GM21528 (cell line): ENCODE results near the gene EEF1B2.
"Not testable (repeated sequence)": the region's sequence is repeated elsewhere in the genome, so short reads cannot be mapped to it uniquely, and the experiment has no call there.

Source experiments
- ATAC-seq: cut with Tn5 transposase; IDR thresholded peaks from one replicate; pipeline ENCODE4 v1.9.1; 2021; ENCODE audit warnings: mild to moderate bottlenecking, moderate library complexity; ENCODE audit not compliant: unreplicated experiment, low FRiP score

Gene EEF1B2

DNA sequence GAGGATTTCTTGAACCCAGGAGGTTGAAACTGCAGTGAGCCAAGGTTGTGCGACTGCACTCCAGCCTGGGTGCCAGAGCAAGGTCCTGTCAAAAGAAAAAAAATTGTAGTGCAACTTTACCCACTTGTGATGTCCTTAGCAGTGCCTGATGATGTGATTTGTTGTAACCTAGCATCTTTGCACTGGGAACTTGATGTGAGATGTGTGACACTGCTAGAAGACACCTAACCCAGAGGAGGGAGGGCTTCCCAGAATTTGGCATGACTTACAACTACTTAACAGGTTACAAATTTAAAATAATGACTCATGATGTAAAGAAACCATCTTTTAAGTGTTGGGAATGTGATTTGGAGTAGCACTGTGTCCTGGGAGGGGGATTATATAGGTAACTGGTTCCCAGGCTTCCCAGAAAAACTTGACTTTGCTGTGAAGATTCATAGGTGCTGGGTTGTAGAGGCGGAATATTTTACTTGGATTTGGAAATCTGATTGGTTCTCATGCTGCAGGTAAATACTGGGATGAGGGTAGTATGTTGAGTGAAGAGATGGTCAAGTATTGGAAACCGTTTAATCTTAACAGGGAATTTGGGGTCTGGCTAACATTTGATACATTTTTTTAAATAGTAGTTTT, 3.7 kb downstream of the EEF1B2 start:
- ATAC-seq, result no peak

DNA sequence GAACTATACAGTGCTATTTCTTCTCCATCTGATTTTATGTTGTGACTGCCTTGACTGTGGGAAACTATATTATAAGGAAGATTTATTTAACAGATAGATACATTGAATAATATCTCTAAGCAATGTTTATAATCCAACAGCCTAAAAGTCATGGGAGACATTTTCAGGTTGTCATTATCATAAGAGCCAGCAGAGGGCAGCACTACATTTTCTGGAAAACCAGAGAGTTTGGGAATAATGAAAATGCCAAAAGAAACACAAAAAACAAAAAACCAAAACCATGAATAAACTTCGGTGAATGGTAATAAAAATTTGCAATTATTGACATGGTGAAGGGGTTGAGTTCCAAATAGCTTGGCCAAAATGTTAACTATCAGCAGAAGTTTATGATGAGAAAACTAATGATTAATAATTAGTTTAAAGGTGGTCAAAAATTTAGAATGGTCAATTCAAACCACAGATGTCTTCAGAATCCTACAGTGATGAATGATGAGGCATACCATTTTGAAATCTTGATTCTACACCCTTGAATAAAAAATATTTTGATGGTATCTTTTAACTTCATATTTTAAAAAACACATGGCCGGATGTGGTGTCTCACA, 4.7 kb downstream of the EEF1B2 start:
- no peak for ATAC-seq

DNA sequence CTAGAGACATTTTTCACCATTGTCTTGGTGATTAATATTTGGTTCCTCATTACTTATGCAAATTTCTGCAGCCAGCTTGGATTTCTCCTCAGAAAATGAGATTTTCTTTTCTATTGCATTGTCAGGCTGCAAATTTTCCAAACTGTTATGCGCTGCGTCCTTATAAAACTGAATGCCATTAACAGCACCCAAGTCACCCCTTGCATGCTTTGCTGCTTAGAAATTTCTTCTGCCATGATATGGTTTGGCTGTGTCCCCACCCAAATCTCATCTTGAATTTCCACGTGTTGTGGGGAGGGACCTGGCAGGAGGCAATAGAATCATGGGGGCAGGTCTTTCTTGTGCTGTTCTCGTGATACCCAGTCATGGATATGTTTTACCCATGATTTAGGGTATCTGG, 8.5 kb downstream of the EEF1B2 start:
- not testable (repeated sequence) for ATAC-seq

DNA sequence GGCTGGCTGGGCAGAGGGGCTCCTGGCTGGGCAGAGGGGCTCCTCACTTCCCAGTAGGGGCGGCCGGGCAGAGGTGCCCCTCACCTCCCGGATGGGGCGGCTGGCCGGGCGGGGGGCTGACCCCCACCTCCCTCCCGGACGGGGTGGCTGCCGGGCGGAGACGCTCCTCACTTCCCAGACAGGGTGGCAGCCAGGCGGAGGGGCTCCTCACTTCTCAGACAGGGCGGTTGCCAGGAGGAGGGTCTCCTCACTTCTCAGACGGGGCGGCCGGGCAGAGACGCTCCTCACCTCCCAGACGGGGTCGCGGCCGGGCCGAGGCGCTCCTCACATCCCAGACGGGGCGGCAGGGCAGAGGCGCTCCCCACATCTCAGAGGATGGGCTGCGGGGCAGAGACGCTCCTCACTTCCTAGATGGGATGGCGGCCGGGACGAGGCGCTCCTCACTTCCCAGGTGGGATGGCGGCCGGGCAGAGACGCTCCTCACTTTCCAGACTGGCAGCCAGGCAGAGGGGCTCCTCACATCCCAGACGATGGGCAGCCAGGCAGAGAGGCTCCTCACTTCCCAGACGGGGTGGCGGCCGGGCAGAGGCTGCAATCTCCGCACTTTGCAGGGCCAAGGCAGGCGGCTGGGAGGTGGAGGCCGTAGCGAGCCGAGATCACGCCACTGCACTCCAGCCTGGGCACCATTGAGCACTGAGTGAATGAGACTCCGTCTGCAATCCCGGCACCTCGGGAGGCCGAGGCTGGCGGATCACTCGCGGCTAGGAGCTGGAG, 12.1 kb downstream of the EEF1B2 start:
- not testable (repeated sequence) for ATAC-seq

DNA sequence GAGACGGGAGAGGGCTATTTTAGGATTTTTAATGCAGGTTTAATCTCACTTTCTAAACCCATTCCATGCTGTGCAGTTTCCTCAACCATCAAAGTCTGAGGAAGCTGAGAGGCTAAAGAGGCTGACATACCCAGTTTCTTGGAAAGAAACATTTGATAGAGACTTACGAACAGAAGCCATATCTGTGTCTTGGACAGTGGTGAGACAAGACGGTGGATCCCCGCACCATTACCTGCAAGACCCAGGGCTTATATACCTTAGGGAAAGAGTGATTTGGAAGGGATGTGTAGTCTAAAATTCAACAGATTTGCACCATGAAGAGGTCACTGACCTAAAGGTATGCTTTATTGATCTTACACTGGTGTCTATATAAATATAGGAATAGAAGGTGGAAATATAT, 13.5 kb downstream of the EEF1B2 start:
- no peak for ATAC-seq

DNA sequence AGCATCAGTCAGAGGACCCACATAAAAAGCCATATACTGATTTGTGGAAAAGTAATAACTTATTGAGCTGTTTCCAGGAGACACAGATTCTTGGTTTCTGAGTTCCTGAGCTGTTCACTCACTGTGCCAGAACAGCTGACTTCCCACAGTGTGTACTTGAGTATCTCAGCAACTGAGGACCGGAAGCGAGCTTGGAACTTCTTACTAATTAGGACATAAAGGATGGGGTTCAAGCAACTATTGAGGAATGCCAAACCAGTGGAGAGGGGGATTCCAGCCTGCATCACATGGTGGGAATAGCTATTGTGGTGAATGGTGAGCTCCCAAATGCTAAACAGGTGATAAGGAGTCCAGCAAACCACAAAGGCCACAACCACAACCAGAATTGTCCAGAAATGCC, 16.4 kb downstream of the EEF1B2 start:
- no peak for ATAC-seq

DNA sequence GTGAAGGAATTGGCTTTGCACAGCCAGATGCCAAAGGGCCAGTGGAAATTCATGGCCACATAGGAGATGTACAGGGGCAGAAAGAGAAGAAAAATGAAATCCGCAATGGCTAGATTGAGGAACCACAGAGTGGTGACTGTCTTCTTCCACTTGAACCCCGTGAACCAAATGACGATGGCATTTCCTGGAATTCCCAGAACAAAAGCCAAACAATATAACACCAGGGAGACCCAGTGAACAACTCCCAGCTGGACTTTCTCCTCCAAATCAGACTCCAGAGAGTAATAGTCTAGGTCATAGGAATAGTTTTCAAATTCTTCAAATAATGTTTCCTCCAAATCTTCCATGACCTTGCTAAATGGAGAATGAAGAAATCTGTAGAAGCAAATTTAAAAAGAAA, 17.2 kb downstream of the EEF1B2 start:
- no peak for ATAC-seq

DNA sequence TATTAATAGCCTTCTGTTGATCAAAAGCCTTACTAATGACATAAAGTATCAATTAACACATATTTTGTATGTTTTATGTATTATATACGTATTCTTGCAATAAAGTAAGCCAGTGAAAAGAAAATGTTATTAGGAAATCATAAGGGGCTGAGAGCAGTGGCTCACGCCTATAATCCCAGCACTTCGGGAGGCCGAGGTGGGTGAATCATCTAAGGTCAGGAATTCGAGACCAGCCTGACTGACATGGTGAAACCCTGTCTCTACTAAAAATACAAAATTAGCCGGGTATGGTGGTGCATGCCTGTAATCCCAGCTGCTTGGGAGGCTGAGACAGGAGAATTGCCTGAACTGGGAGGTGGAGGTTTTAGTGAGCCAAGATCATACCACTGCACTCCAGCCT, 21.8 kb downstream of the EEF1B2 start:
- not testable (repeated sequence) for ATAC-seq

DNA sequence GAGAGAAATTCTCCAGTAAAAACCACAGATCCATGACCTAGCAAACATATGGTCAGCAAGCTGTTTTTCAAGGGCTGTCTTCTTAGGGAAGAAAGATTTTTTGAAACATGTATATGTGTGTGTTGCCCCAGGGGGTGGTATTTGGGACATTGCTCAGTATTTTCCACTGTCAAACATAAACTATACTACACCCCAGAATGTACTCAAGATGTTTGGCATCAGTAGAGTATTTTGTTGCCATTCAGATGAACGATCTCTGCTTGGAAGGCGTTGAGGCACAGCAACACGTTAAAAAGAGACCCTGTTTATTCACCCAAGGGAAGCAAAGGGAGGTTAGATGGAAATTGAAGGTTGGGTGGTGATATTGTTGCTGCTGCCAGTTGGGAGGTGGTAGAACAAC, 30.0 kb downstream of the EEF1B2 start:
- no peak for ATAC-seq

DNA sequence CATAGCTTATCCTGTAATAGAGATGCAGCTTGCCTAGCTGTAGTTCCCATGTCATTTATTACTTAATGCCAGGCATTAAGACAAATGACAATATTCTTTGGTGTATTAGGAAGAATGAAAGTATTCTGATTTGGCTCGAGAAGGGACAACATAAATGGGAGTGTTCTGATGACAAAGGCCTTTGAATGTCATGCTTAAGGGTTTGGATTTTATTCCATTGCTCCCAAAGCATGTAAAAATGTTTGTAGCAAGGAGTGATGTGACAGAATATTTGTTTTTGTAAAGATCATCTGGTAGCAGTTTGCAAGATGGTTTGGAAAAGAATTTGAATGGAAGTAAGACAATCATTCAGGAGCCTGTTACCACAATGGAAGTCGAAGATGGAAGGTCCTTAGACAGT, 30.4 kb downstream of the EEF1B2 start:
- ATAC-seq, result no peak

DNA sequence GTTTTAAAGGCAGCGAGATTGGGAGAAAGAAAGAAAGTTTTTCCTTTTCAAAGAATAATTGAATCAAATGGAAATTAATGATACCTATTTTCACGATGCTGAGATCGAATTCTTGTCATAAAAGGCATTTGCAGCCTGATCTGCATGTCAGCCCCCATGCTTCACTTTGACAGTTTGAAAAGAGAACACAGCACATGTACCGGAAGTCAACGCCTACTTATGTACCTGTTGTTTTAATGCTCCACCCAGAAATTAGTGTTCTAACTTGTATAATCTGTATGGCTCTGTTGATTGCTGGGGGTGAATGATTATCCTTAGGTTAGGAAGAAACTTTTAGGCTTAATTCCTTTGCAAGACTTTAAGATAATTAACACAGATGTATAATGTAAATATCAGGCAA, 31.0 kb downstream of the EEF1B2 start:
- no peak for ATAC-seq

DNA sequence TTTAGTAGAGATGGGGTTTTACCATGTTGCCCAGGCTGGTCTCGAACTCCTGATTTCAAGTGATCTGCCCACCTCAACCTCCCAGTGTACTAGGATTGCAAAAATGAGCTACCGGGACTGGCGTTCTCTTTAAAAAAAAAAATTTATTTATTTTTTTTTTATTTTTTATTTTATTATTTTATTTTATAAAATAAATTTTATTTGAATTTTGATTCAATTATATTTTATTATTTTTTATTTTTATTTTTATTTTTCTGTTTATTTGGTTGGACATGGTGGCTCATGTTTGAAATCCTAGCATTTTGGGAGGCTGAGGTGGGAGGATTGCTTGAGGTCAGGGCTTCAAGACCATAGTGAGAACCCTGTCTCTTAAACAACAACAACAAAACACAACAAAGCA, 32.5 kb downstream of the EEF1B2 start:
- ATAC-seq, result no peak

DNA sequence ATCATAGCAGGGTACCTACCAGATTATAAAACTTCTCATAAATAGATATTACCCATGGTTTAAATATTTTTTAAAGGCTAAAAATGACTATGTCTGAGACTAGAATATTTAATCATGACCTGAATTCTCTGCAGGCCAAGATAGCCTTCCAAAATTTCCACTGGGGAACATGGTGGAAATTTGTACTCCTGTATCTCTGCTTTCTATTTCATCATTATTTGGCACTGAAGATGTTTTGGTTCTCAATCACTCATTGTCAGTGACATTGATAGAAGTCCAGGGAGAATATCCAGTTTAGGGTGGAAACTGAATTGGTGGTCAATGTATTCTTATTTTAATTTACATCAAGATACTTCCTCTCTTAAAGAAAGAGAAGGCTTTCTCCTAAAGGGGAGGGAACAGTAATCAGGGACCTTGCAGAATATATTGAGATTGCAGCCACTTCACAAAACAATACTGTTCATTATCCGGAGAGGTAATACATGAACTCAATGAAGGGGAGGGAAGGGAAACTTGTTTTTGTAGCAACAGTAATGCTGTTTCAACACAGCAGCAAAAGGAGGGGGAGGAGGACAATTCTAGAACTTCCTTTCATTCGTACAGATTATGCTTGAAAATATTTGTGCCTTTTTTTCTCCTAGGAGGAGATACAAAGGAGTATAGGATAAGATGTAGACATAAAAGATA, 34.1 kb downstream of the EEF1B2 start:
- ATAC-seq, result no peak

DNA sequence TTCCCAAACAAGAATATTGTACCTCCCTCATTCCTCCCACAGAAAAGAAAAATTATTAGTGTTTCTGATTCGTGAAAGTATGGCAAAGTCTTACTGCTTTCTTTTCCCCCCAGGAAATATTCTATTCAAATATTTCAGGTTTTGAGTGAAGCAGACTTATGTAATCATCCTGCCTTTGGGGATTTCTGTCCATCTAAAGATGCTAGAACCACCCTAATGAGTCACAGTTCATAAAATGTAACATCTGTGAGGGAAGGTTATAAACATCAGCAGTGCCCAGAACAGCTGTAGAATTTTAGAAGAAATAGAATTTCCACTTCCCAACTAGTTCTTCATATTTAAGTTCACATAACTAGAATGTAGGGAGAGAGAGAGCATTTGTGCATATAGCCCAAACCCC, 39.0 kb downstream of the EEF1B2 start:
- ATAC-seq, result no peak

DNA sequence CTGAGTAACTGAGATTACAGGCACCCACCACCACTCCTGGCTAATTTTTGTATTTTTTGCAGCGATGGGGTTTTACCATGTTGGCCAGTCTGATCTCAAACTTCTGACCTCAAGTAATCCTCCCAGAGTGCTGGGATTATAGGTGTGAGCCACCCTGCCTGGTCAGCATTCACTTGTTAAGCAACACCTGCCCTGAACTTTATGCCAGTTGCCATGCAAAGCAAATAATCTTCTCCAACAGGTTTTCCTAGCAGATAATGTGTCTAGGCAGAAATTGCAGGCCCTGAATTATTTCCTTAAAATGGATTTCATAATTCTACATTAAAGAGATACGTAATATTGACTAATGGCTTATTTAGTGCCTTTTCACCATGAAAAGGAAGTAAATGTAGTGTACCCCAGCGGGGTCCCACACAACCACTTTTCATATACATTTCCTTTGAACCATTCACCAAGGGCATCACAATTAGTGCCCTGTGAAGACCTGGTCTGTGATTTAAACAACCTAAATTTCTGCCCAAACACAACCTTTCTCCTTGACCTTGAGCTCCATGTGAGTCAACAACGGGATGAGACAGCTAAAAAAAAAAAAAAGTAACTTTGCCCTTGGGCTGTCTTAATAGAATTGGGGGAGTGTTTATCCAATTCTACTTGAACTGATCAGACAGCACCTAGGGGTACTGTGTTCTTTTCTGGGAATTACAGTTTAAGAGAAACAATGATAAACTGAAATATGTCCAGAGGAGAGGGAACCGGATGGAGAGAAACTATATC, 41.6 kb downstream of the EEF1B2 start:
- no peak for ATAC-seq

DNA sequence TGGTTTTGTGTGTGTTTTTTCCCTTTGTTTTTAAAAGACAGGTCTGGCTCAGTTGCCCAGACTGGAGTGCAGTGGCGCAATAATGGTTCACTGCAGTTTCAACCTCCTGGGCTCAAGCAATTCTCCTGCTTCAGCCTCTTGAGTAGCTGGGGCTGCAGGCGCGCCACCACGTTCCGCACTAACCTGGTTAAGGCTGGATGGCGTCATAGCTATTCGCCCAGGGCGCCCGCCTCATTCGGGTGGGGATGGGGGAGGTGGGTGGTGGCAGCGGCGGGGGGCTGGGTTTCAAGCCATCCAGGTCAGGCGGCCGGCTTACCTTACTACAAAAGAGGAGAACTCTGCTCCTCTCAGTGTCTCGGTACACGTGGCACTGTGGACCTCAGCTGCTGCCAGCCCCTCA, 42.8 kb downstream of the EEF1B2 start:
- no peak for ATAC-seq

DNA sequence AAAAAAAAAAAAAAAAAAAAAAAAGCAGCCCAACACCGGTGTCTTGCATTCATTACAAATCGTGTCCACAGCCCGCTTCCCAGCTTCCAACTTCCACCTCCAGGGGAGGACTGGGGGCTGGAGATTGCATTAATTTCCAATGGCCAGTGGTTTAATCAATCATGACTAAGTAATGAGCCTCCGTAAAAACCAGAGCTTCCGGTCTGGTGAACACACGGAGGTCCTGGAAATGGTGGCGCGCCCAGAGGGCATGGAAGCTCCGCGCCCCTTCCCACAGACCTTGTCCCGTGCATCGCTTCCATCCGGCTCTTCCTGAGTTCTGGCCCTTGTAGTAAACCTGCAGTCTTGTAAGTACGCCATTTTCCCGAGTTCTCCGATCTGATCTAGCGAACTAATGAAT, 43.6 kb downstream of the EEF1B2 start:
- no peak for ATAC-seq

DNA sequence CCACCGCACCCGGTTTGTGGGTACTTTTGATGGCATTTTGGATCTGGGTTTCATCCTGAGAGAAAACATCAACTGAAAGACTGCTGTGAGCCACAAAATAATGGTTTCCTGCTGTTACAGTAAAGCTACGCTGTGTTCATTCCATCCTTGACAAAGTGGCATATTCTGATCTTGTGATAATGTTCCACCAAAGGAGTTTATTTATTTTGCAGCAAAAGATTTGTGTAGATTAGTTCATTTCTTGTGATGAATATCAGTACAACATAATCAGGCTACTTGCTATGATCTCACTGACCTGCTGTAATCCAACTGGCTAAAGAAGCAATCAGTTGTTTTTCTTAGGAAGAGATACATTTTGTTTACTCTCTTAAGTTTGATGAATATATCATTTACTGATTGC, 45.0 kb downstream of the EEF1B2 start:
- no peak for ATAC-seq

DNA sequence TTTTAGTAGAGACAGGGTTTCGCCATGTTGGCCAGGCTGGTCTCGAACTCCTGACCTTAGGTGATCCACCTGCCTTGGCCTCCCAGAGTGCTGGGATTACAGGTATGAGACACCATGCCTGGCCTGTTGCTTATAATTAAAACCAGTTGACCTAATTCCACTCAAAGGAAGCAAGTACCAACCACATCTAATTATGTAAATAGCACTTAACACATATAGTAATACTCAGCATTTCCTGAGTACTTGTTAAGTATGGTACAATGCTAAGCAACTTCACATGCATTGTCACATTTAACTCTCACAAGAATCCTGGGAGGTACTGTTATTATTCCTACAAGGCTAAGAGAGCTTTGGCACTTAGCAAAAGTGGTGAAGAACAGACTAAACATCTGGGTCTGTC, 47.6 kb downstream of the EEF1B2 start:
- not testable (repeated sequence) for ATAC-seq

DNA sequence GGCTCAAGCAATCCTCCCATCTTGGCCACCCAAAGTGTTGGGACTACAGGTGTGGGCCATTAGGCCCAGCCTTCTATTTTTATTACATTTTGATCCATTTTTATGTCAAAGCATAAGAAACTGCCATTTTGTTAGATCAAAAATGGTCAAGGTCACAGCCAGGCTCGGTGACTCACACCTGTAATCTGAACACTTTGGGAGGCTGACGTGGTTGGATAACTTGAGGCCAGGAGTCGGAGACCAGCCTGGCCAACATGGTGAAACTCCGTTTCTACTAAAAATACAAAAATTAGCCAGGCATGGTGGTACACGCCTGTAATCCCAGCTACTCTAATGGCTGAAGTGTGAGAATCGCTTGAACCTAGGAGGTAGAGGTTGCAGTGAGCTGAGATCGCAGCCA, 49.2 kb downstream of the EEF1B2 start:
- ATAC-seq, result no peak
